GM12865 (cell line): ENCODE measurements around the gene MAN1A1.
A peak's percentile ranks its signal among the peaks of the same experiment; 100 is the strongest.

Source experiments
- DNase-seq: peaks from one replicate; pipeline ENCODE4 v3.0.0; 2010; ENCODE audit warnings: low read depth
- H3K4me3 ChIP-seq: 2 replicates; pipeline ENCODE4 v1.5.1; 2011; ENCODE audit warnings: mild to moderate bottlenecking, low read depth, low read length, control low read depth
- TF ChIP-seq, protein P1 (sequence below): IDR thresholded peaks from 2 replicates; pipeline ENCODE4 v1.5.1; 2011; ENCODE audit warnings: low read length, control low read depth, low read depth, inconsistent platforms; ENCODE audit not compliant: insufficient read depth; ENCODE audit errors: missing control alignments

Gene MAN1A1

DNA sequence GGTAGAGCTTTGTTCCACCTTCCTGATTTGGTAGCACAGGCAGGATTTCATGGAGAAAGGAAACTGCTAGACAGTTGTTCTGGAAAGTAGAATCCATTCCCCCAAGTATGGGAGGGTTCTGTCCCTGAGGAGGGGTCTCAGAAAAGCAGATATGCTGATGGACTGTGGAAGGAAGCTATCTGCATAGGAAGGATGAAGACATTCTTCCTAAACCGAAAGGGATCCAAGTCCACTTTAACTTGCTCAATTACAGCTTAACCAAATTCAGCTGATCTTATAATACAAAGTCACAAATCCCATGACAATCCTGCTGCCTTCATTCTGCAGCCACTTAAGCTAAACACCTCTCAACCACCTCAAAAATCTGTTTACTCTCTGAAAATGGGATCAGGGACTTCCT is 2.6 kb downstream of the MAN1A1 start:
- H3K4me3 ChIP-seq = peak overlapping the region; percentile 99
- TF ChIP-seq, protein P1, sequence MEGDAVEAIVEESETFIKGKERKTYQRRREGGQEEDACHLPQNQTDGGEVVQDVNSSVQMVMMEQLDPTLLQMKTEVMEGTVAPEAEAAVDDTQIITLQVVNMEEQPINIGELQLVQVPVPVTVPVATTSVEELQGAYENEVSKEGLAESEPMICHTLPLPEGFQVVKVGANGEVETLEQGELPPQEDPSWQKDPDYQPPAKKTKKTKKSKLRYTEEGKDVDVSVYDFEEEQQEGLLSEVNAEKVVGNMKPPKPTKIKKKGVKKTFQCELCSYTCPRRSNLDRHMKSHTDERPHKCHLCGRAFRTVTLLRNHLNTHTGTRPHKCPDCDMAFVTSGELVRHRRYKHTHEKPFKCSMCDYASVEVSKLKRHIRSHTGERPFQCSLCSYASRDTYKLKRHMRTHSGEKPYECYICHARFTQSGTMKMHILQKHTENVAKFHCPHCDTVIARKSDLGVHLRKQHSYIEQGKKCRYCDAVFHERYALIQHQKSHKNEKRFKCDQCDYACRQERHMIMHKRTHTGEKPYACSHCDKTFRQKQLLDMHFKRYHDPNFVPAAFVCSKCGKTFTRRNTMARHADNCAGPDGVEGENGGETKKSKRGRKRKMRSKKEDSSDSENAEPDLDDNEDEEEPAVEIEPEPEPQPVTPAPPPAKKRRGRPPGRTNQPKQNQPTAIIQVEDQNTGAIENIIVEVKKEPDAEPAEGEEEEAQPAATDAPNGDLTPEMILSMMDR = no peak
- DNase-seq = no peak

DNA sequence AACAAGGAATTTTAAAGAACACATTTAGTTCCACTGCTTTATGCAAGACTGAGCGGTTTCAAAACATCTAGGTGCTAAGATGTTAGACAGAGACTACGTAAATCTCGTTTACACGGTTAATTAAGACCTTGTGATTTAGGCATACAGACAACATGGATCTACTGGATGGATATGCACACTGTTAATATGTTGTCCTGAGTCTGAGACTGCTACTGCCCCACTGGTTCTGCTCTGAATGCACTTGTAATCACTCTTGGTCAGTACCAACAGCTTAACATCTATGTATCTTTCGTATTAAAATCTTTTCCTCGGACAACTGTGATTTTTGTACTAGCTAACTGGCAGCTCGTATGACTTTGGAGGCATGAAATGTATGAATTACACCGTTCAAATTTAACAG is 3.1 kb downstream of the MAN1A1 start:
- no peak overlapping the region for H3K4me3 ChIP-seq
- no peak for DNase-seq
- TF ChIP-seq, protein P1 = no peak

DNA sequence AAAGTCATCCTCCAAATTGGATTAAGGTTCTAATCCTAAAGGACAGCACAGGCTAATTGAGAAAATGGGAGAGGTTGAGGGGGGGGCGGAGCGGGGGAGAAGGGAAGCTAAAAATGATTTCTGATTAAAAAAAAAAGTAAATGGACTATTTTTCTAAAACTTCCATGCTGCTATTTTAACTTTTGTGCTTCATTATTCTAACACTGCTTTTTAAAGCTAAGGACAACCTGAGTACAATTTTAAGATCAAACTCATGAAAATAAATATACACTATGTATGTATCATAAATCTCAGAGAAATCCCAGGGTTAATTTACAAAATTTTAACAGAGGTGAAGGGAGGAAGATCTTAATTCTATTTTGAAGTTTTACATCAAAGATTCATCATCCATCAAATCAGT is 4.4 kb downstream of the MAN1A1 start:
- no peak overlapping the region for H3K4me3 ChIP-seq
- DNase-seq = no peak
- TF ChIP-seq, protein P1 = no peak

DNA sequence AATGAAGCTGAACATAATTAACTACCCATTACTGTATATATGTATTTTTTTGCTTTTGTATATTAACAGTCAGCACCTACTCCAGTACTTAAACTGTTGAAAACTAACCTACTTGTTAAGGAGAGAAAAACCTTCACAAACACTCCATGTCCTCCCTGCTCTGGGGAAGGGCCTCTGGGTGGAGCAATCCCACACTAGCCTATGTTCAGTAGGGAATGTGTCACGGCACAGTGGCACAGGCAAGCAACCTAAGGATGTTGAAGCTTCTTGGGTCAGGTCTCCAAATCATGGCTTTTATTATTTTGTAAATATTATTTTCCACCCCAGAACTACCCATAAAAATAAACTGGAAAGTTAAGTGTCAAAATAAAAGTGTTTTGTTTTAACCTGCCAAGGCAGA is 5.3 kb downstream of the MAN1A1 start:
- no peak for DNase-seq
- TF ChIP-seq, protein P1 = no peak
- no peak overlapping the region for H3K4me3 ChIP-seq

DNA sequence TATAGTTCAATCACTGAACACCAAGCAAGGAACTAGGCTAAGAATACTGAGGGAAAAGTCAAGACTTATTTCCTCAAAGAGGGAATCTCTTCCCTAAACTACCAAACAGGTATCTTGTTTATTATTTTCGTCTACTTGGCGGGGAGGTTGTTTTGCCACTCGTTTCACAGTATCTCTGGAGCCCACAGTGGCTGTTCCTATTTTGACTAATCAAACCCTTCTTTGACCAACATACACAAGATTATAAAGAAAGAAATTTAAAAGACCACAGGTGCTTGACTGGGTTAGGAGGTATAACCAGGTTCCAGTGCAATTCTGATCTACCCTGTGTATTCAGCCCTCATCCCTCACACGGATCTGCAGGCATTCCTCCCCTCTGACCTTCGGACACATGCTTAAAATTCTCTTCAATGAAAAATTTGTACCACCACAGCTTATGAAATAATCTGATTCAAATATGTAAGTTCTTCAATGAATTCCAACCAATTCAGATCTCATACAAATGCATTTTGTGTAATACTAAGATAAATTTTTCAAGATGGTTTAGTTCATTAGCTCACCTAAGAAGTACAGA is 5.9 kb downstream of the MAN1A1 start:
- TF ChIP-seq, protein P1 = no peak
- no peak for DNase-seq
- no peak overlapping the region for H3K4me3 ChIP-seq

DNA sequence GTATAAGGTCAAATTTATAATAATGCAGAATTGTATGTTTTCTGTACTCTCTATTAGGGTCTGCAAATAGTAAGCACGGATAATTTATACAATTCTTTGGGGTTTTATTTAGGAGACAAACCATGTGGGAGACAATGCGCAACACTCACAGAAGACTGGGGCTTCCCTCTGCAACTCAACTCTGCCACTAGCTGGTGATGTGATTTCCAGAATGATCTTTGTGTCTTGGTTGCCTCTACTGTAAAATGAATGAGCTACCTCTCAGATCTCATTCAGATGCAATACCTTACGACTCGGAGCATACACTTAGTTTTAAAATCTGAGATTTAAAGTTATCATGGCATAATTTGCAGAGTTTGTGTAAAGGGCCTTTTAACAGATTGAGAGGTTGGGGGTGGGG is 6.4 kb downstream of the MAN1A1 start:
- TF ChIP-seq, protein P1 = no peak
- no peak for DNase-seq
- H3K4me3 ChIP-seq = no peak overlapping the region

DNA sequence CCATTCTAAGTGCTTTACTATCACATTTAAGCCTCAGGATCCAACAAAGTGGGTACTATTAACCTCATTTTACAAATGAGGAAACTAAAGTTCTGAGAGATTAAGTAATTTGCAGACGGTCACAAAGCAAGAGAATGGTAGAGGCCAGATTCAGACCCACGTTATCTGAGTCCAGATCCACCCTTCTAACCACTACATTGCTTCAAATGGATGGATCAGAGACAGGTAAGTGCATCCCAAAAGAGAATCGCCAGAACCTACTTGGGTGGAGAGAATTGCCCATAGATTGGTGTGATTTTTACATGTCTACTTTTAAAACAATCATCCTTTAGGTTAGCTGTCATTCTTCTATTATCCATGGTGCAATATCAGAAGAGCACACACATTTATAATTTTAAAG is 7.1 kb downstream of the MAN1A1 start:
- TF ChIP-seq, protein P1 = no peak
- H3K4me3 ChIP-seq = no peak overlapping the region
- no peak for DNase-seq
